HPDE6-E6E7 (cell line): Measurements from ENCODE around the gene ATP6V0E1.
A peak's percentile ranks its signal among the peaks of the same experiment; 100 is the strongest.

Experiments used
- DNase-seq: peaks from one replicate; pipeline ENCODE4 v3.0.0; 2011; ENCODE audit warnings: missing footprints; ENCODE audit errors: extremely low spot score

ATP6V0E1 gene

DNA sequence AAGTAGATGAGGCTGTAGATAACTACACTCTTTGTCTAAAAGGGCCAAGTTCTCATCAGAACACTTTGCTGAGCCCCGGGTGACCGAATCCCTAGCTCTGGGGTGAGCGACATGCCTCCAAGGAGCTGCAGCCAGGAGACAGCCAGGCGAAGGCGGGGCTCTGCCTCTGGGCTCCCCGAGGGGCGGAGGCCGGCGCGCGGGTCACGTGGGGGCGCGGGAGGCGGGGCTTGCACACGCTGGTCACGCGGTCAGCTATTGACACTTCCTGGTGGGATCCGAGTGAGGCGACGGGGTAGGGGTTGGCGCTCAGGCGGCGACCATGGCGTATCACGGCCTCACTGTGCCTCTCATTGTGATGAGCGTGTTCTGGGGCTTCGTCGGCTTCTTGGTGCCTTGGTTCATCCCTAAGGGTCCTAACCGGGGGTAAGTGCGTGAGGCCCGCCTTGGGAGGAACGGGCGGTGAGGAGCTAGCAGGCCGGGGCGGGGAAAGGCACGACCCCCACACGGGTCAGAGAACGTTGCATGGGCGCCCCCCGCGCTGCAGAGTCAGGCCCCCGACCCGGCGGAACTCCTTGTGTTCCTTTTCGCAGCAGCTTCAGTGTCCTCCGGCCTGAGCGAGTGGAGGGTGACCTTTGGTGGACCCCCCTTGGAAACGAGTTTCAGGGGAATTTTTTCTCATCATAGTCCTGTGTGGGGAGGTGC lies at the start of gene ATP6V0E1:
Gene ATP6V0E1 (plus strand): TSS at position 230 of the 702 bp plus-strand sequence. CDS start 90 bp downstream, at position 320.
- DNase-seq = peak; percentile 94

- DNase-seq = no peak
Measured at GRCh38 chr5:172935096-172935495, 48.5 kb upstream of the ATP6V0E1 start.

- no peak for DNase-seq
Measured at GRCh38 chr5:172936401-172936800, 47.2 kb upstream of the ATP6V0E1 start.

- no peak for DNase-seq
Measured at GRCh38 chr5:172939071-172939470, 44.5 kb upstream of the ATP6V0E1 start.

- no peak for DNase-seq
Measured at GRCh38 chr5:172939611-172940267, 43.8 kb upstream of the ATP6V0E1 start.

DNA sequence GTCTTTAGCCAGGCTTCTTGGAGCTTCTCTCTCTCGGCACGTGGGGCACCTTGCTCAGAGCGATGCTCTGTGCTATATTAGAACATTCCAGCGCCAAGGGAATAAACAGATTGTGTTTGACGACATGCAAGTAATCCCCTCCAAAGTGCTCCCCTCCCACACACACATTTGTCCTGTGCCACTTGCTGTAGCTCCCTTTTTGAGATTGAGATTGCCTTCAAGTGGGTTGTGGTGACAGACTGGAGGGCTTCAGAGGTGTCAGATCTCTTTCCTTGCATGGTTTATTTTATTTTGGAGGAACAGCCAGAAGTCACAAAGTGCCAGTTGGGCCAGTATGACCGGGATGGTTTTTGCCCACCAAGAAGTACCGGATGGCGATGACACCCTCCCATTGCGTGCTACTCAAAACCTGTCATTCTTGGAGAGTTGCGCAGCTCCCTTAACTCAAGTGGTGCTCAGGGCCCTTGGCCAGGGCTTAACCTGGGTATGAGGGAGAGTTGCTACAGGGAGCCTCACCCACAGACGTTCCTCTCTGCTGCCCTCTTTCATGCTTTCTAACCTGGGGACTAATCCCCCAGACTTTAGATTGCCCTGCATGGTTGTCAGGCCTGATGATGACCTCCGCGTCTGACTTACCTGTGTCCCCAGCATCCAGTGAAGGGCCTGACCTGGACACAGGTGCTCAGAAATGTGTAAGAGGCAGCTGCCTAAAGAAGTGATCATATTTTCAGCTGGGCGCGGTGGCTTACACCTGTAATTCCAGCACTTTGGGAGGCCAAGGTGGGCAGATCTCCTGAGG lies 43.1 kb upstream of the ATP6V0E1 start:
- DNase-seq = no peak

DNA sequence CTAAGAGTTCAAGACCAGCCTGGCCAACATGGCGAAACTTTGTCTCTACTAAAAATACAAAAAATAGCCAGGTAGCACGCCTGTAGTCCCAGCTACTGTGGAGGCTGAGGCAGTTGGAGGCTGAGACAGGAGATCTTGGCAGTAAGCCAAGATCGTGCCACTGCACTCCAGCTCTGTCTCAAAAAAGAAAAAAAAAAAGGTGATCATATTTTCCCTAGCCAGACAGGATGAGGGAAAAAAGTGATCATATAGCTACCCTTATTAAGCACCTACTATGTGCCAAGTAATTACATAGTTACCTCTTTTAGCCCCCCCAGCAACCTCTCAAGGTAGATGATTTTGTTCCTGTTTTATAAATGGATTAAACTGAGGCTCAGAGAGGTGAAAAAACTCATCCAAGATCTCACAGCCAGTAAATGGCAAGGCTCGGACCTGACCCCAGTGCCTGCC lies 42.5 kb upstream of the ATP6V0E1 start:
- DNase-seq = no peak

- no peak for DNase-seq
Measured at GRCh38 chr5:172942556-172942955, 41.0 kb upstream of the ATP6V0E1 start.

- DNase-seq = no peak
Measured at GRCh38 chr5:172943283-172943841, 40.2 kb upstream of the ATP6V0E1 start.

- no peak for DNase-seq
Measured at GRCh38 chr5:172943906-172944305, 39.7 kb upstream of the ATP6V0E1 start.

DNA sequence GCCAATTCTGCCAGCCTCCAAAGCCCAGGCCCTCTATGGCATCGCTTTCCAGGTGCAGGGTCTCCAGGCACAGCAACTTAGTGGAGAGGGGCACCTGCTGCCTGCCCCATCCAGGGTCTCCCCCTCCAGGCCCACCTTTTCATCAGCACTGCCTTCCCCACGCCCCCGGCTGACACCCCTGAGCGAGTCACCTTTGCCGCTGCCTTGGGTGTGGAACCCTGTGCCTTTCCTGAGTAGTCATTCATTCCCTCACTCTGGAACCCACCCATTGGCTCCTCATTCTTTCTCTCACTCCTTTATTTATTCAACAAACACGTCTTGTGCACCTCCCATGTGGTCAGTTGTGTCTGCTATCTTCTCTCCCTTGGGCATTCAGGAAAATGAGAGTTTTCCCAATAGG lies 38.8 kb upstream of the ATP6V0E1 start:
- no peak for DNase-seq

DNA sequence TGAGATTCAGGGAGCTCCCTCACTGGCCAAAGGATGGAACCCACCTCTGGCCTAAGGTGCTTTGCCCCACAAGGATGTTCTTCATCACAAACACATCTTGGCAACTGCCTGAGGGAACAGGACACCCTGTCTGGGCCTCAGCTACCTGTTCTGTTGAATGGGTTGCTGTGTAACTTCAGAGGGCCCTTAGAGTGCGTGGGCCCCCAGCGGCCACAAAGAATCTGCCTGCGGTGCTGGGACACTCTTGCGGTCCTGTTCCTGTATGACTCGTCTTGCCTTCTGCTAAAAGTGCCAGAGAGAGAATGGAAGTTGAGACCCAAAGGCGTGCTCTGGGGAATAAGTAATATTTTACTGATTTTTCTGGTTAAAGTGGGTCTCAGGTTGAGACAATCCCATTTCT lies 38.4 kb upstream of the ATP6V0E1 start:
- DNase-seq = no peak

GRCh38 chr5:172946146-172946545 lies 37.4 kb upstream of the ATP6V0E1 start:
- DNase-seq = no peak

DNA sequence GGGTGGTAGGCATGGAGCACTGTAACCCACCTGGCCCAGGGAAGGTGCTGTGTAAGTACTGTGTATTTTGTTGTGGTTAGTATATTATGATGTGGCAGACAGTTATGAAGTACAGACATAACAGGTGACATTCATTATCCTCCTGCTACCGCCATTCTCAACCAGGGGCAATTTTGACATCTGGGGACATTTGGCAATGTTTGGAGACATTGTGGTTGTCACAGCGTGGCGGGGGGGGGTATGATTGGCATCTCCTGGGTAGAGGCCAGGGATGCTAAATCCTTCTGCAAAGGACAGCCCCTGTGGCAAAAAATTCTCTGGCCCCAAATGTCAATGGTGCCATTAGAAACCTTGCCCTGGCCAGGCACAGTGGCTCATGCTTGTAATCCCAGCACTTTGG lies 34.1 kb upstream of the ATP6V0E1 start:
- DNase-seq = no peak

DNA sequence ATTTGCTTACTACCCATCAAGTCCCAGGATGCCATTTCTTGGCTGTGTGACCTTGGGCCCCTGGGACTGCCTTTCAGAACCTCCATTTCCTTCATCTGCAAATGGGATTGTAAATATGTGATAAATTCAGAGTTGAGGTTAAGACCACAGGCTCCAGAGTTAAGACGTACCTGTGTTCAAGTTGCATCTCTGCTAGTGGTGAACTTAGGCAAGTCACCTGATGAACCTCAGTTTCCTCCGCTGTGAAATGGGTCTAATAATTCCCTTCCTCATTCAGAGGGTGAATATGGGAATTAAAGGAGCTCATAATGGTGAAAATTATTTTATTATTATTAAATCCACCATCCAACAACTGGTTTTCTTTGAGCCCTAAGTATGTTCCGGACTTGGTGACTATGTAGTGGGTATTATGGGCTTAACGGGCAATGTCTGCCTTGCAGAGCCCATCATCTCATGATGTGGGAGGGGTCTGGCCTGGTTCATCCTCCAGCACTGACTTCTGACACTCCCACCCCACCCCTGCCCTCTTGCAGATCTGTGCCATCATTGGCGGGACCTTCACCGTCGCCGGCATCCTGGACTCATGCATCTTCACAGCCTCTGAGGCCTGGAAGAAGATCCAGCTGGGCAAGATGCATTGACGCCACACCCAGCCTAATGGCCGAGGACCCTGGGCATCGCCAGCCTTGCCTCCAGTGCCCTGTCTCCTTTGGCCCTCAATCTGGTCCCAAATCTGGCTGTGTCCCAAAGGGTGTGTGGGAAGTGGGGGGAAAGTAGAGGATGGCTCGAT lies 33.2 kb upstream of the ATP6V0E1 start:
- no peak for DNase-seq

- no peak for DNase-seq
Measured at GRCh38 chr5:172951371-172952033, 32.1 kb upstream of the ATP6V0E1 start.

GRCh38 chr5:172952034-172952511 lies 31.5 kb upstream of the ATP6V0E1 start:
- no peak for DNase-seq

- DNase-seq = no peak
Measured at GRCh38 chr5:172953776-172954675, 29.5 kb upstream of the ATP6V0E1 start.

DNA sequence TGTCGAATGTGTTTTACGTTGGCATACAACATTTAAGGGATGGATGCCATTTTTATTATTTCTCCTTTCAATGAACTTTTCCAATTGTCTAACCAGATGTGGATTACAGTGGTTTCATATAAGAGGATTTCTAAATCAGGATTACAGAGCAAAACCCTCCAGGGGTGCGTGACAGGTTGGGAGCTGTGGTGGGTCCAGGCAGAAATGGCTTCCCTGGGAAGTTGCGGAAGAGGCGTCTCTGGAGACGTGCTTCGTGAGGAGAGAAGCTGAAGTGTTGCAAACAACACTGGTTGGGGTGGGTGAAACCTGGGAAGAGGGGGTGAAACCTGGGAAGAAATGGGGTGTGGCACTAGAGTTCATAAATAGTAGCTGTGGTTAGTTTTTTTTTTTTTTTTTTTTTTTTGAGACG lies 28.8 kb upstream of the ATP6V0E1 start:
- DNase-seq = no peak

- no peak for DNase-seq
Measured at GRCh38 chr5:172956228-172956627, 27.3 kb upstream of the ATP6V0E1 start.
